Smooth muscle cell (in vitro differentiated cells): ENCODE measurements around the gene FKBP5. TPM values are rescaled to one million over a fixed set of nuclear protein-coding genes. Genes with fewer than 3 reads are reported as not detected.

Experiments used
- DNase-seq: peaks from one replicate; lab custom pipeline; 2025; ENCODE audit not compliant: unreplicated experiment; lab: John Stamatoyannopoulos, UW
- H2AFZ ChIP-seq: fragments of 200-600 bp; sonication (generic); 2 replicates; pipeline ENCODE4 v1.6.0; 2016; ENCODE audit warnings: antibody characterized with exemption, low read depth, mild to moderate bottlenecking
- H3F3A ChIP-seq: fragments of 200-600 bp; sonication (generic); 2 replicates; pipeline ENCODE4 v1.6.0; 2017; ENCODE audit warnings: antibody characterized with exemption, low read depth
- H3K27ac ChIP-seq: fragments of 200-600 bp; sonication (generic); 2 replicates; pipeline ENCODE4 v1.5.1; 2016; ENCODE audit warnings: low read depth, mild to moderate bottlenecking
- H3K27me3 ChIP-seq: fragments of 200-600 bp; sonication (generic); 2 replicates; pipeline ENCODE4 v1.6.1; 2016; ENCODE audit warnings: low read depth, mild to moderate bottlenecking
- H3K36me3 ChIP-seq: fragments of 200-600 bp; sonication (generic); 2 replicates; pipeline ENCODE4 v1.5.1; 2016; ENCODE audit warnings: low read depth
- H3K4me1 ChIP-seq: fragments of 200-600 bp; sonication (generic); 2 replicates; pipeline ENCODE4 v1.5.1; 2016; ENCODE audit warnings: low read depth
- H3K4me2 ChIP-seq: fragments of 200-600 bp; sonication (generic); 2 replicates; pipeline ENCODE4 v1.6.0; 2016; ENCODE audit warnings: mild to moderate bottlenecking
- H3K4me3 ChIP-seq: fragments of 200-600 bp; sonication (generic); 2 replicates; pipeline ENCODE4 v1.5.1; 2016; ENCODE audit warnings: mild to moderate bottlenecking
- H3K79me2 ChIP-seq: fragments of 200-600 bp; sonication (generic); 2 replicates; pipeline ENCODE4 v1.6.0; 2016; ENCODE audit warnings: low read depth, mild to moderate bottlenecking
- H3K9ac ChIP-seq: fragments of 200-600 bp; sonication (generic); 2 replicates; pipeline ENCODE4 v1.6.0; 2016; ENCODE audit warnings: low read depth
- H3K9me3 ChIP-seq: fragments of 200-600 bp; sonication (generic); replicated peaks from 2 replicates; pipeline ENCODE4 v1.5.1; 2016; ENCODE audit warnings: low read depth
- H4K20me1 ChIP-seq: fragments of 200-600 bp; sonication (generic); 2 replicates; pipeline ENCODE4 v1.6.0; 2016; ENCODE audit warnings: low read depth
- CTCF ChIP-seq: fragments of 200-600 bp; sonication (generic); IDR thresholded peaks from 2 replicates; pipeline ENCODE4 v1.5.1; 2017; ENCODE audit warnings: borderline replicate concordance, mild to moderate bottlenecking, antibody characterized with exemption; ENCODE audit not compliant: insufficient read depth, poor library complexity, severe bottlenecking
- WGBS: methylation state at CpG from one replicate; pipeline ENCODE4 v1.1.7; 2016; ENCODE audit warnings: low lambda C conversion rate; 5-methylcytosine and 5-hydroxymethylcytosine counted together
- polyA plus RNA-seq: library from polyadenylated mRNA; unstranded; fragments of >200 nt; fragmentation: Nextera tagmentation; extraction: Ambion mirVana; gene quantifications from 2 replicates; pipeline ENCODE4 v1.2.1, GENCODE V29; 2016
- total RNA-seq: library from RNA; depleted of rRNA; stranded (reverse); fragments of >200 nt; gene quantifications from 2 replicates; pipeline ENCODE4 v1.2.3, GENCODE V29; 2014

FKBP5 gene
- total and polyA plus RNA-seq, 2 experiments from 2014 or later: 0.85 to 3.8 TPM

GRCh38 chr6:35663447-35664235 lies 25.1 kb downstream of the FKBP5 start:
- H3F3A ChIP-seq: no peaks in the 10 kb centered on the region
- H3K4me2 ChIP-seq: peak overlapping the region; percentile 65
- DNase-seq: no peak
- no peak for TF ChIP-seq CTCF
- no peaks in the 10 kb centered on the region for H3K79me2 ChIP-seq
- H3K27ac ChIP-seq: peak overlapping the region; percentile 41
- no peaks in the 10 kb centered on the region for H4K20me1 ChIP-seq
- H3K9me3 ChIP-seq: no peaks in the 10 kb centered on the region
- H3K27me3 ChIP-seq: no peaks in the 10 kb centered on the region
- H2AFZ ChIP-seq: peak overlapping the region; percentile 41
- H3K9ac ChIP-seq: no peak overlapping the region
- 61% methylated on average over 7 of the region's 7 CpGs for WGBS
- H3K4me3 ChIP-seq: no peak overlapping the region
- peaks cover 14% of the 10 kb centered on the region for H3K4me1 ChIP-seq
- no peaks in the 10 kb centered on the region for H3K36me3 ChIP-seq

- H3K27ac ChIP-seq: no peak overlapping the region
- 58% methylated on average over 7 of the region's 7 CpGs for WGBS
- H3K36me3 ChIP-seq: no peaks in the 10 kb centered on the region
- no peaks in the 10 kb centered on the region for H3F3A ChIP-seq
- no peaks in the 10 kb centered on the region for H3K79me2 ChIP-seq
- H3K27me3 ChIP-seq: no peaks in the 10 kb centered on the region
- H3K4me1 ChIP-seq: peaks cover 14% of the 10 kb centered on the region
- no peaks in the 10 kb centered on the region for H3K9me3 ChIP-seq
- H3K4me3 ChIP-seq: no peak overlapping the region
- DNase-seq: no peak
- no peaks in the 10 kb centered on the region for H4K20me1 ChIP-seq
- no peak overlapping the region for H3K4me2 ChIP-seq
- H3K9ac ChIP-seq: no peak overlapping the region
- no peak for TF ChIP-seq CTCF
- peak overlapping the region; percentile 10 for H2AFZ ChIP-seq
Observed at GRCh38 chr6:35662999-35663398, 25.7 kb downstream of the FKBP5 start.

GRCh38 chr6:35654883-35655282 lies 33.8 kb downstream of the FKBP5 start:
- Histone ChIP-seq H3K9ac (no peak overlapping the region), H3K4me1 (no peaks in the 10 kb centered on the region), H3F3A (no peaks in the 10 kb centered on the region), H4K20me1 (no peaks in the 10 kb centered on the region), H3K36me3 (no peaks in the 10 kb centered on the region), H3K79me2 (no peaks in the 10 kb centered on the region), H3K27ac (no peak overlapping the region), H3K27me3 (no peaks in the 10 kb centered on the region), H3K4me2 (no peak overlapping the region), H3K4me3 (no peak overlapping the region), H3K9me3 (no peaks in the 10 kb centered on the region), H2AFZ (no peak overlapping the region)
- WGBS: 94% methylated on average over 3 of the region's 3 CpGs
- TF ChIP-seq CTCF: no peak
- no peak for DNase-seq

- no peaks in the 10 kb centered on the region for H4K20me1 ChIP-seq
- H3K36me3 ChIP-seq: no peaks in the 10 kb centered on the region
- no peak overlapping the region for H3K9ac ChIP-seq
- H3K4me2 ChIP-seq: no peak overlapping the region
- DNase-seq: no peak
- H3K4me1 ChIP-seq: no peaks in the 10 kb centered on the region
- no peaks in the 10 kb centered on the region for H3F3A ChIP-seq
- no peak overlapping the region for H2AFZ ChIP-seq
- no peaks in the 10 kb centered on the region for H3K79me2 ChIP-seq
- no peak overlapping the region for H3K27ac ChIP-seq
- no peaks in the 10 kb centered on the region for H3K9me3 ChIP-seq
- H3K27me3 ChIP-seq: no peaks in the 10 kb centered on the region
- no peak overlapping the region for H3K4me3 ChIP-seq
- 94% methylated on average over 3 of the region's 3 CpGs for WGBS
- no peak for TF ChIP-seq CTCF
Observed at GRCh38 chr6:35651244-35651643, 37.5 kb downstream of the FKBP5 start.
